HG02938 (cell line): ENCODE measurements around the gene ITPR2.

Source experiments
- ATAC-seq: cut with Tn5 transposase; IDR thresholded peaks from one replicate; pipeline ENCODE4 v1.9.1; 2021; ENCODE audit warnings: mild to moderate bottlenecking, moderate library complexity; ENCODE audit not compliant: unreplicated experiment

ITPR2 gene

GRCh38 chr12:26580619-26581018 lies 252.4 kb downstream of the ITPR2 start:
- ATAC-seq: no peak

- ATAC-seq: no peak
These were observed 256.7 kb downstream of the ITPR2 start for GRCh38 chr12:26576266-26576665.

- no peak for ATAC-seq
These were observed 259.6 kb downstream of the ITPR2 start for GRCh38 chr12:26573225-26573909.

GRCh38 chr12:26572137-26572536 lies 260.9 kb downstream of the ITPR2 start:
- no peak for ATAC-seq

- ATAC-seq: no peak
These were observed 261.4 kb downstream of the ITPR2 start for GRCh38 chr12:26571560-26571959.

- no peak for ATAC-seq
These were observed 265.9 kb downstream of the ITPR2 start for GRCh38 chr12:26567126-26567525.

- no peak for ATAC-seq
These were observed 266.3 kb downstream of the ITPR2 start for GRCh38 chr12:26566675-26567074.

GRCh38 chr12:26566186-26566585 lies 266.8 kb downstream of the ITPR2 start:
- no peak for ATAC-seq

GRCh38 chr12:26564391-26564790 lies 268.6 kb downstream of the ITPR2 start:
- ATAC-seq: no peak

GRCh38 chr12:26563552-26563951 lies 269.4 kb downstream of the ITPR2 start:
- ATAC-seq: no peak

GRCh38 chr12:26557326-26557725 lies 275.7 kb downstream of the ITPR2 start:
- no peak for ATAC-seq

GRCh38 chr12:26556916-26557315 lies 276.1 kb downstream of the ITPR2 start:
- no peak for ATAC-seq

- no peak for ATAC-seq
These were observed 277.9 kb downstream of the ITPR2 start for GRCh38 chr12:26555139-26555538.

- ATAC-seq: no peak
These were observed 278.7 kb downstream of the ITPR2 start for GRCh38 chr12:26554332-26554731.

- no peak for ATAC-seq
These were observed 281.6 kb downstream of the ITPR2 start for GRCh38 chr12:26551385-26551784.

GRCh38 chr12:26548227-26548626 lies 284.8 kb downstream of the ITPR2 start:
- ATAC-seq: no peak

GRCh38 chr12:26546535-26547314 lies 286.3 kb downstream of the ITPR2 start:
- ATAC-seq: no peak

- no peak for ATAC-seq
These were observed 293.9 kb downstream of the ITPR2 start for GRCh38 chr12:26539131-26539530.

GRCh38 chr12:26537651-26538050 lies 295.3 kb downstream of the ITPR2 start:
- no peak for ATAC-seq

GRCh38 chr12:26537126-26537525 lies 295.9 kb downstream of the ITPR2 start:
- ATAC-seq: no peak

GRCh38 chr12:26535826-26536225 lies 297.2 kb downstream of the ITPR2 start:
- no peak for ATAC-seq

GRCh38 chr12:26534071-26534470 lies 298.9 kb downstream of the ITPR2 start:
- no peak for ATAC-seq
